DMS153 treated with DMSO at 0.1 percent for 48 hours (cell line): ENCODE data around the gene CD58.
"Not testable (repeated sequence)": the region's sequence is repeated elsewhere in the genome, so short reads cannot be mapped to it uniquely, and the experiment has no call there.

ENCODE experiments used
- DNase-seq: peaks from one replicate; lab custom pipeline; 2025; ENCODE audit not compliant: unreplicated experiment; lab: John Stamatoyannopoulos, UW

The CD58 gene, protein sequence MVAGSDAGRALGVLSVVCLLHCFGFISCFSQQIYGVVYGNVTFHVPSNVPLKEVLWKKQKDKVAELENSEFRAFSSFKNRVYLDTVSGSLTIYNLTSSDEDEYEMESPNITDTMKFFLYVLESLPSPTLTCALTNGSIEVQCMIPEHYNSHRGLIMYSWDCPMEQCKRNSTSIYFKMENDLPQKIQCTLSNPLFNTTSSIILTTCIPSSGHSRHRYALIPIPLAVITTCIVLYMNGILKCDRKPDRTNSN

DNA sequence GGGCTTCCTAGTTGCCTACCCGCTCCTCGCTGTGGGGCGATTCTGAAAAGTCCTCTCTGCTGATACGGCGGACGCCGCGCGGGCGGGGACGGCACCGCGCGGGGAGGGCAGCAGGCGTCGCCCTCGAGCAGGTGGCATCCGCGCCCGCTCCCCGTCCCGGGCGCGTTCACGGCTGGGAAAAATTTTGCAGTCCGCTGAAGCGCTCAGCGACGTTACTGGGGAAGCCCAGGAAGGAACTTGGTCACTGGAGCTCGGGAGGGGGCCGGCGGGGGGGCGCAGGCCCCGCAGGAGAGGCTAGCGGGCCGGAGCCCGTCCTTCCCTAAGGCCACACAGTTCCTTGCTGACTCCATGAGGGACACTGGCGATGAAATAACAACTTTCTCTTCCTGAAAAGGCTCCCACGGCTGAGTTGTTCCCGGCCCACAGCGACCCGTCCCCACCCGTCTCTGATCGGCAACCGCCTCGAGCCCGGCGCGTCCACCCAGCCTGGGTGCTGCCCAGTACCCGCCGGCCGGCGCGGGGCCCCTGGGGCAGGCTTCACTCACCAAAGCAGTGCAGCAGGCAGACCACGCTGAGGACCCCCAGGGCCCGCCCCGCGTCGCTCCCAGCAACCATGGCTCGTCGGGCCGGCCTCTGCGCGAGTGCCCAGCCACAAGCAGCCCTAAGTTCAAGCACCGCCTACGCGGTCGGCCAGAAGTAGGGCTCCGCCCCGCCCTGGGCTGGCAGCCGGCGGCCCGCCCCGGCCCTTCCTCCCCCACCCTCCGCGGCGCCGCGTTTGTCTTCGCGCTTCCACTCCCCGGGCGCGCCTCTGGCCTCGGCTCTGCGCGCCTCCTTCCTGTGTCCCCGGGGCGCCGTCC, at the start of gene CD58:
TSS of gene CD58 (minus strand) at position 669 of the 857 bp plus-strand sequence. CDS start at position 615, 54 bp downstream.
- peak; percentile 65 for DNase-seq

DNA sequence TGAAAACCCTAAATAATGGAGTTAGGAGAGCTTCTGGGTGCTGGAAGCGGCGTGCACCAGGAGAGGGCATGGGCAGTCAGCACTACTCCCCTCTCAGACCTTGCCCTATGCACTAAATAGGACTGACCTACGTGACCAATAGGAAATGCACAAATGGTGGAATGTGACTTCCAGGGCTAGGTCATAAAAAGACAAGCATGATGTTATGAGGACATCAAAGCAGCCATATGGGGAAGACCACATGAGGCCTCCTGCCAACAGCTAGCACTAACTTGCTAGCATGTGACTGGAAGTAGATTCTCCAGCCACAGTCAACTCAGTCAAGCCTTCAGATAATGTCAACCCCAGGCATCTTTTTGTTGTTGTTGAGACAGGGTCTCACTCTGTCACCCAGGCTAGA, 49.6 kb upstream of the CD58 start:
- not testable (repeated sequence) for DNase-seq

DNA sequence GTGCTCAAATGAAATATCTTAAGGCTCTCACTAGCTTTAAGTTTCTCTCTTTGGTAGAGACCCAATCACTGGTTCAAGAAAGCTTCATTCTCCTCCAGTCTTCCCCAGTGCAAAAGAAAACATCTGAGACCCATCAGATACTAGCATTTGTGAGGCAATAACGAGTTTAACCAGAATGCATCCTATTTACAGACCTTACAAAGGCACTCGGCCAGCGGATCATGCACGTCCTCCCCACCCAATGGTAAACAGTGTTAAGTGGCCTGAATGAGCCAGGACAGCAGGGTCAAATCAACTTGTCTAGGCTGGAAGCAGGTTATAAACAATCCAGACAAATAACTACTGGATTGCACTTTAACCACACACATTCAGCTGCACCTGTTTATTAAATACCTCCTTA, 48.3 kb upstream of the CD58 start:
- DNase-seq = not testable (repeated sequence)

DNA sequence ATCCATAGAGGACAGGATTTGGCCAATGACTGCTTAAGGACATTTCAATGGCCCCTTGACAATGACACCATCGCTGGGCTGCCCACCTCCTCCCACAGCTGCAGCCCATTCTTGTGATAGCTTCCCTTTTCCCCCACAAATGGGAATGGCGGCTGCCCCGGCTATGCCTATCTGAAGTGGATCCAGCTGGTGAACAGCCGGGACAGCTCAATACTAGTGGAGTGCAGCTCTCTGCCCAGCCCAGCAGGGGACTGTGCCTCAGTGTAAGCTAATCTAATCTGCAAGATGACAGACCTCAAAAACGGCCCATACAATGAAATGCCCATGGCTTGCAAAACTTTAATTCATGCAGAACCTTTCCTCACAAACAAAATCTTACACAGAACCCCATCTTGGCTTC, 47.0 kb upstream of the CD58 start:
- not testable (repeated sequence) for DNase-seq

DNA sequence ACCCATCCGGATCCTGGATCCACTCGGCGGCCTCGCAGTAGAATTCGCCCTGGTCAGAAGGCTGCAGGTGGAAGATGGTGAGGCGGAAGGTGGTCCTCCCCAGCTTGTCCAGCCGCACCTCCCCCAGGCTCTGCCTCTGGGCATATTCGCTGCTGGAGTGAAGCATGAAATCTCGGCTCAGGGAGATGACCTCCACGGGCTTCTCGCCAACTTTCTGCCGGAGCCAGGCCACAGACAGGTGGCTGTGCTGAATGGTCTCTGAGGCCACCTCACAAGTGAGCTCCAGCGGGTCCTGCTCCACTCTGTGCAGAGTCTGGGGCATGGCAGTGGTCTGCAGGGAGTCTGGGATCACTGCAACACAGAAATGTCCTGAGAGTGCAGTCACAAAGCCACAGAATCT, 43.0 kb upstream of the CD58 start:
- not testable (repeated sequence) for DNase-seq

DNA sequence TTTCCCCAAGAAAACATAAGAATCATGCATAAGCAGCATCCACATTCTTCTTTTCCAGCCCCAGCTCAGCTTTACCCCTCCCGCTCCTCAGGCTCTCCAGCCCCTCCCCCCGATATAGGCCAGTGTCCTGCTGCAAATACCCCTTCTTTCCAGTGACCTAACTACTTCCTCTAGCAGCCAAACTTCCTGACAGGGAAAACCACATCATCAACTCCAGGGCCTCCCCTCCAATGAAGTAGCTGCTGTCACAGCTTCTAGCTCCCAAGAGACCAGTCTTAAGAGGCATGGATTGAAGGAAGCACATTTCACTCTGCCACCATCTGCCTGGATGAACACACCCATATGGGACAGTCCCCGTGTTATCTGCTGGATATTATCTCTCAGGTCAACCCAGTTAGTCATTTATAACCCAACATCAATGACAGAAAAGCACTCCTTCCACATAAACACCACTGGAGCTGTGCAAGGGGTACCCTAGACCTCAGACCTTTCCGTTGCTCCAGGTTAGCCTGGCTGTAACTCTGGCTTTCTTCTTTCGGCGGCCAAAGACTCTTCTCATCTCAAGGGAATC, 39.1 kb upstream of the CD58 start:
- not testable (repeated sequence) for DNase-seq

DNA sequence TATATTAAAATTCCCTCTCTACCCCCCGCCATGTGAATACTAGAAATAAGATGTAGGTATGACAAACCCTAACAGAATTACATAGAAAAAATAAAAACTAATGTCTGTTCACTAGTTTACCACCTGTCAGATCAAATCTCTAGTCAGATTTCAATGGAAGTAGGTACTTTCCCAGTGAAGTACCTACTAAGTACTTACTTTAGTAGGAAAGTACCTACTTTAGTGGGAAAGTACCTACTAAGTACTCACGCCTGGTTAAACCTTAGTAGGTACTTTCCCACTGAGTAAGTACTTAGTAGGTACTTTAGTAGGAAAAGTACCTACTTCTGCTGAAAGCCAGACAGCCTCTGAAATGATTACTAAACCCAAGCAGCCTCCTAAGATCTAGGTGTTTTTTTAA, 38.0 kb upstream of the CD58 start:
- not testable (repeated sequence) for DNase-seq

DNA sequence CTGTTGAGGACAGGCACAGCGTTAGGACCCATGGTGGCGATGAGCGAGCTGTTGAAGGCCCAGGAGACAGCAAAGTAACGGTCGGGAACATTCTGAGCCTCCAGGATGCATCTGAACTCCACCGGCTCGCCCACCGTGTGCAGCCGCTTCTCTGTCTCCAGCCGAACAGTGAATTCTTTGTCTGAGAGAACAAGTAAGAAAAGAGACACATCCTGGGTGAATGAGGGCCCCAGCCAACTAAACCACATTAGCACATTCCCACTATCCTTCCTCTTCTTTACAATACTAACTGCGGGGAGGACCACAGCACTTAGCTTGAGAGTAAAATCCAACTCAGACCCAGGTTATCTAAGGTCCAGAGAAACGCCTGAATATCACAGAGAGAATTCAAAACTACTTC, 37.3 kb upstream of the CD58 start:
- not testable (repeated sequence) for DNase-seq

DNA sequence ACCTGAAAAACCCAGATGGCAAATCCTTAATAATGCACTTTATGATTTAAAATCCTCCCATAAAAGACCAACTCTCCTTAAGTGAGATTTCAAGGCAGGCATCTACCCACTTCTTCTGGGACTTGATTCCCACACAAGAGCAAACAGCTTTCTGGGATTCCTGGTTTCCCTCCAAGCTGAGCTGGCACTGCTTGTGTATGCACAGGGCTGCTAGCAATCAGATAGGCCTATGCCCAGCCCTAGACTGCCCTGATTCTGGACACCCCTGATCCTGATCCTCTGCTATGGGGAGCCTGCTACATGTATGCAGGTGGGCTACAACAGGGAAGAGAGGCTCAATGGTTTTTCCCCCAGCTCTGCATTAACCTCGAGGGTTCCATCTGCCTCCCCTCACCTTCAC, 36.6 kb upstream of the CD58 start:
- DNase-seq = not testable (repeated sequence)

DNA sequence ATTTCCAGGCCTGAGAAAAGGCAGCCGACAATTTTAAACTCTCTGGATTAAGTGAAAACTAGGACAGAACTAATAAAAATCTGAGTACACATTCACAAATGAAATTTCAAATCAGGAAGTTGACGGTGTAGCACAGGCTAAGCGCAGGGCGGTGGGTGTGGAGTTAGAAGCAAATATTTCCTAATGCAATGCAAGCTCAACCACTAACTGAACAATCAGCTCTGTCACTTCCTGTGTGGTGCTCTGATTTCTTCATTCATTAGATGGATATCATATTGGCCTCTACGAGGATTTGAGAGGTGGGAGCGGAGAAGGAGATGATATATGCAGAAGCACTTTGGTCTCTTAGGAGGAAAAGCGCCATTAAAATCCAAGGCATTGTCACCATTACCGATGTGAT, 35.2 kb upstream of the CD58 start:
- not testable (repeated sequence) for DNase-seq

DNA sequence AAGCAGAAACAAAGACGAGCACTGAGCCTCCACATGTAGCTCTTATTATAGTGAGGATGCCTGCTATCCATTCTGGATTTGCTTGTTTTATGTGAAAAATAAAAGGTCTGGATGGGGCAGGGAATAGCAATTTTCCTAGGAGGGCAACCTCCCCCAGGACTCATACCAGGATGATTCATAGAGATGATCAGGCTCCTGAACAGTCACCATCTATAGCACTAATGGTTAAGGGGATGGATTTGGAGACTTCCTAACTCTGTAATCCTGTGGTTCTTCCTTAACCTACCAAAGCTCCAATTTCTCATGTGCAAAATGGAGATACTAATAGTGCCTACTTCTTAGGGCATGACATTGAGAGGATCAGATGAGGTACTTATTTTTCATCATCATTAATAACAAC, 34.5 kb upstream of the CD58 start:
- DNase-seq = no peak

DNA sequence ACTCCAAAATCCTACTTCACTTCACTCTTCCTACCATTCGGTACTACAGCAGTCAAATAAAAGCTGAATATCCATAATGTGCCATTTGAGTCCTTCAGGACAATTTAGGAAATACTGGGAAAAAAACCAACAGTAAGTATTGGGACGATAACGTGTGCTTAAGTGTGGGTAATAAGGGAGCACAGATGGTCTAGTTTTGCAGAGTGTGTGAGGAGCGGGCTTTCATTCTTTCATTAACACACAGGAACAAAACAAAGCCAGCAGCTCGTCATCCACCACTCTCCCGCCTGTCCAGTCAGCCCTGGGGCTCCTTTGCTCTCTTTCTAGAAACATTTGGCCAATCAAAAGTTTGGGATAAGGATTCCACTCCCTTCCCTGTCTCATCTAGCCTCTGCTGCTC, 33.6 kb upstream of the CD58 start:
- not testable (repeated sequence) for DNase-seq

DNA sequence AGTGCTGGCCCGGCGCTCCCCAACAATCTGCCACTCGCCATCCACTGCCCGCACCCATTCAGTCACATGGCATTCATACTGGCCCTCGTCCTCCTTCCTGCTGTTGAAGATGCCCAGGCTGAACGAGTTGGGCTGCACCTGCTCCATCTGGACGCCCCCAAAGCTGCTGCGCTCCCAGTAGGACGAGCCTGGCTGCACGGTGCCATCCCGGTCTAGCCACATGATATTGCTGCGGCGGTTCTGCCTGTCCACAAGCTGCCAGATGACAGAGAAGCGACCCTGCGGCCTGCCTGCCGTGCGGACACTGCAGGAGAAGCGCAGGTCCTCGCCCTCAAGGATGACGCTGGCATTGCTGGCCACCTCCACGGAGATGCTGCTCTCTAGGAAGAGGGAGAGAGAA, 32.8 kb upstream of the CD58 start:
- not testable (repeated sequence) for DNase-seq

DNA sequence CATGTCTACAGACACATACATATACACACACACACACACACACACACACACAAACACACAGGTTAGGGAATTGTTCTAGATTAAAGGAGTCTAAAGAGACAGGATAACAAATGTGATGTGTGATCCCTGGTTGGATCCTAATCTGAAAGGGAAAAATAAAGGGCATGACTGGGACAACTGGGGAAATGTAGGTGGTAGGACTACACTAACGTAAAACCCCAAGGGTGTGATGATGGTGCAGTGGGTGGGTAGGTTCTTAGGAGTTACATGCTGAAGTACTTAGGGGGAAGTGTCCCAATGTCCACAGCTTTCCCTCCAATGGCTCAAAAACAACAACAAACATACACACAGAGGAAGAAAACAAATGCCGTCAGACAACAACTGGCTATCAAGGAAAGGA, 28.5 kb upstream of the CD58 start:
- DNase-seq = not testable (repeated sequence)

DNA sequence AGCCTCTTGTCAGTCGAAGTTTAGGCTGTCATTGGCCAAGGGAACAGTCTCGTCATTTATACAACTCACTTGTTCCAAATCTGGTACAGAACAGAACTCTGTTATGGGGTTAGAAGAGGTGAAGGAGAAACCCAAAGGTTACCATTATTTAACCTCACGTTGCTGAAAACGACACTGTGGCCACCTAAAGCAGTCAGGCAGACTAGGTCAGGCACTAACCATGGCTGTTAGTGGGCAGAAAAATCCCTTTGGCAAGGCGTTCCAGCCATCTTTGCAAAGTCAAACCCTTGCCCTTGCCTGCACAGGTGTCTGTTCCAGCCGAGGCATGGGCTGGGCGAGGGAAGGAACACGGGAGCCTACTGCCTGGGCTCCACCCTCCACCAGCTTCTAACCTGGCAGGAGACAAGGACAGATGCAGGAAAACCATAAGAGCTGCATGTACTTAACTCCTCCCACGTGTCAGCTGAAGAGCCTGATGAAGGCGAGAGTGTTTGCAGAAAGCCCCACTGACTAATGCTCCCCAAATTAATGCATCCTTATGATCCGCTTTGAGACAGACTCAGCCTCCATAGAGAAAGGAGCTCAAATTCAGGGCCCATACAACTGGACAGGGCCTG, 27.7 kb upstream of the CD58 start:
- DNase-seq = not testable (repeated sequence)

DNA sequence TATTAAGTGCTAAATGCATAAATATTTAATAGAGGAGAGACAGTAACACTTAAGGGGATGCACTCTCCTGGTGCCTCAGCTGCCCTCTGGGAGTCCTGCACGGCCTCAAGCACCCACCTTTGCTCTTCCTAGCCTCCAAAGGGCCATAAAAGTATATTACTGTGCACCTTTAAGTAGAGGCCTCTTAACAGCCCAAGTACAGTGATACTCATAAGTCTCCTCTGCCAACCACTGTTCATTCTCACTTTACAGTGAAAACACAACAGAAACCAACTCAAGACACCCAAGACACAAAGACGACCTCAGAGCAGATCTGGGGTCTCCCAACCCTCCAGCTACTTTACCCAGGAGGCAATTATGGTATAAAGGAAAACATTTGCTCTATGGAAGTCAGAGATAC, 26.6 kb upstream of the CD58 start:
- not testable (repeated sequence) for DNase-seq

DNA sequence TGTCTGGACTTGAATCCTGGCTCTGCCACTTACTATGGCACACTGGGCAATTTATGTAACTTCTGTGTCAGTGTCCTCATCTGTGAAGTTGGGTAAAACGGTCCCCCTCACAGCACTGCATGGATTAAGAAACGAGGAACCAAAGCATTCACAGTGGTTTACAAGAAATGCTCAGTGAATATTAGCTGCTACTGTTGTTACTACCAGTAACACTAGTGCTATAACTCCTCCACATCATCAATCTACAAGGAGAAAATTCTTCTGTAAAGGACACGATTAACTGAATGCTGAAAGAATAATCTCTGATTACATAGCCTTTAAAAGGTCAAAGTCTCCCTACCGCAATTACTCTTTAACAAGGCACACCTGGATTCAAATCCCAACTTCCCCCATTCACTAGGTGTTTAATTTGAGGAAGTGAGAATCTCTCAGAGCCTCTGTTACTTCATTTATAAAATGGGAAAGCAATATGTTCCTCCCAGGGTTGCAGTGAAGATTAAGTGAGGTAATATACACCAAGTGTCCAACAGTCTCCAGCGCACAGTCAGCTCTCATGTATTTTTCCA, 26.0 kb upstream of the CD58 start:
- not testable (repeated sequence) for DNase-seq

DNA sequence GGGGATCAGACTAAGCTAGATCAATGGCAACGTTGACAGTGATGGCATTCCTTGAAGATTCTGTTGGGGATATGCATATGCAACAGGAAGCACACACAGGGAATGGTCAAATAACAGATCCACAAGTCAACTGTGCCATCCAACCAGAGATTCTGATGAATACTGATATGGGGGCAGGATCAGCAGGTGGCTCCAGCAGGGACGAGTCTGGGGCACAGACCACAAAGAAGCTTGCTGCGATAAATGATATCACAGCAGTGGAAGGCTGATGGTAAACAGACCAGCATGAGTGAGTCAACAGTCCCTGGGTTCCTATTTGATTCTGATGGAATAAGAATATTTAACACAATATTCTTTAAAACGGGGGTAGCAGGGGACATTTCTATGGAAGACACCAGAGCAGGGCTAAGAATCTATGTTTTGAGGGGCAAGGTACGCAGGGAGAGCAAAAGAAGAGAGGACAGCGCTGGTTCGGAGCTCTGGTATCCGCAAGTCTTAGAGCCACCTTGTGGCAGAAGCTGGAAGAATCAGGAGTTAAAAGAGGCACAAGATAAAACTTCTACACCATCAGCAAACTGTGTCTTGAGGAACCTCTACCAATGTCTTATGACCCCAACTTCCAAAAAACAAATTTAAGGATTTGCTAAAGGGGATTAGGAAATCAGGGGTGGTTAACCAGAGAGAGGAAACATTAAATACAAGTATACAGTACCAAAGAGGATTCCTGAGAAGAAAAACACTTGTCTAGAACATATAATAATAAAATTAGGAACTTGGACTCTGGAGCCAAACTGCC, 25.3 kb upstream of the CD58 start:
- DNase-seq = not testable (repeated sequence)

DNA sequence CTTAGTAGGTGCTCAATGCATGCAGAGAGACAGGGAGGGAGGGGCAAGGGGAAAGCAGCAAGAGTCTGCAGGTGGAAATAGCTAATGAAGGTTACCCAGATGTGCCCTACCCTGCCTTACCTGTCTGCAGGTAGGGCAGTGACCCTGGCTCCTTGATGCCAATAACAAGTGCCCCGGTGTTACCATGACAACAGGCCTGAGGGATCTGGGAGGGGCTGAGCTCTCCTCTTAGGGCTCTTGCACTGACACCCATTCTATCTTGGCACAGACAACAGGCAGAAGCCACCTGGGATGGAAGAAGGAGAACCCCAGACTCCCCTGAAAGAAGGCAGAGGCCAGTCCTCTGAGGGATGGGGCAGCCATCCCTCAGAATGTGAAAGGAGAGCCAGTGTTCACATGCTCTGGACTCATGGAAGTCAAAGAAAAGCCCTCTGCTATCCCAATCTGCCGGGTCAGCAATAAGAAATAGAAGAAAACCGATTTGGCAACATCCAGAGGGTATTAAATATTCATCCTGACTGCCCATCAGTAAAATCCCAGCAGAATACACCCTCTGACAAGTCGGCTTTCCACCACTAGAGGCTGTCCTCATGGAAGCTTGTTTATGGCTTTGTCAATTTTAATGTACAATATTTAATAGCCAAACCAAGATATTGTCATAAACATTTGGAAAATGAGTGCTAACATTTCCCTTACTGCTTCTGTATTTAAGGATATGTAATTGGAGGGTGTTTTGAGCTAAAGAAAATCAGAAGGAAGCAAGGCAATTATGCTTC, 24.4 kb upstream of the CD58 start:
- DNase-seq = not testable (repeated sequence)

DNA sequence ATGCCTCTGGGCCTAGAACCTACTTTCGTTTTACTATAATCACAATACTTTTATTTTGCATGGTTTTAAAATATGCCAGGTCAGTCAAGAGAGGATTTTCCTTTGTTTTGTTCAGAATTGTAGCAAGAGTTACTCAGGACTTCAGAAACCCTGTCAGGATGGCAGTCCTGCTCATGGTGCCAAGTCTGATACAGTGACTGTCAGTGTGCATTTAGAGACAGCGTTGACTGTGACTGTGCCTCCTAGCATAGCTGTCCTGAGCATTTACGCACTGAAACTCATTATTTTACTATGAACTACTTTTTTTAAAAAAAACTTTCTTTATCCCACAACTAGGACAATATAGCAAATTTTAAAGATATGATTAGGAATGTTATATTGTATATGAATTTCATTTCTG, 23.2 kb upstream of the CD58 start:
- DNase-seq = not testable (repeated sequence)
